OCI-LY7 (cell line): ENCODE measurements around the gene PRR35. TPM values are rescaled to one million over a fixed set of nuclear protein-coding genes. Genes with fewer than 3 reads are reported as not detected.

Source experiments
- BruUV-seq: library from RNA; stranded (reverse); fragments of 400-500 nt; replicated peaks from 2 replicates; lab custom pipeline; 2021; lab: Mats Ljungman, UMichigan
- CTCF ChIA-PET: fragments of 300-600 bp; sonication (Branson Sonifier 250); formaldehyde crosslinking; loops from one replicate; lab custom pipeline; 2022; ENCODE audit warnings: antibody characterized with exemption; ENCODE audit not compliant: unreplicated experiment; lab: Charles Lee
- POLR2A ChIA-PET: fragments of 300-600 bp; sonication (Branson Sonifier 250); formaldehyde crosslinking; loops from one replicate; lab custom pipeline; 2022; ENCODE audit warnings: antibody characterized with exemption; lab: Charles Lee
- DNase-seq: peaks from one replicate; pipeline ENCODE4 v3.0.0-alpha.2; 2015; ENCODE audit warnings: low spot score
- H2AFZ ChIP-seq: fragments of 200-600 bp; sonication (generic), shearing (Covaris generic); 2 replicates; pipeline ENCODE4 v1.6.1; 2014; ENCODE audit warnings: mild to moderate bottlenecking, antibody characterized with exemption, low read length, moderate library complexity
- H3K27ac ChIP-seq: fragments of 200-600 bp; sonication (generic); 2 replicates; pipeline ENCODE4 v1.5.1; 2014; ENCODE audit warnings: mixed run types, low read depth, mild to moderate bottlenecking, moderate library complexity, low read length, inconsistent platforms; ENCODE audit not compliant: poor library complexity, severe bottlenecking
- H3K36me3 ChIP-seq: fragments of 200-600 bp; sonication (generic); 2 replicates; pipeline ENCODE4 v1.6.1; 2014; ENCODE audit warnings: mild to moderate bottlenecking, antibody characterized with exemption, low read length, moderate library complexity, mixed read lengths; ENCODE audit not compliant: insufficient read depth
- H3K4me1 ChIP-seq: fragments of 200-600 bp; sonication (generic); 2 replicates; pipeline ENCODE4 v1.5.1; 2014; ENCODE audit warnings: mild to moderate bottlenecking, low read length; ENCODE audit not compliant: insufficient read depth, poor library complexity, severe bottlenecking
- H3K4me2 ChIP-seq: fragments of 200-600 bp; sonication (generic); 2 replicates; pipeline ENCODE4 v1.6.1; 2014; ENCODE audit warnings: mild to moderate bottlenecking, low read length
- H3K4me3 ChIP-seq: fragments of 200-600 bp; sonication (generic); 2 replicates; pipeline ENCODE4 v1.5.1; 2014; ENCODE audit warnings: mild to moderate bottlenecking, low read depth, low read length; ENCODE audit not compliant: poor library complexity, severe bottlenecking
- H3K79me2 ChIP-seq: fragments of 200-600 bp; sonication (generic); 2 replicates; pipeline ENCODE4 v1.6.1; 2016; ENCODE audit warnings: low read depth, mild to moderate bottlenecking, low read length, moderate library complexity, mixed read lengths; ENCODE audit not compliant: insufficient read depth
- H3K9me2 ChIP-seq: fragments of 200-600 bp; sonication (generic); 2 replicates; pipeline ENCODE4 v1.6.1; 2016; ENCODE audit warnings: mild to moderate bottlenecking, low read length, mixed read lengths; ENCODE audit not compliant: insufficient read depth
- H3K9me3 ChIP-seq: fragments of 200-600 bp; sonication (generic); 2 replicates; pipeline ENCODE4 v1.6.1; 2014; ENCODE audit warnings: mild to moderate bottlenecking, mixed run types, low read length, mixed read lengths
- H4K20me1 ChIP-seq: fragments of 200-600 bp; sonication (generic); 2 replicates; pipeline ENCODE4 v1.6.1; 2014; ENCODE audit warnings: mild to moderate bottlenecking, antibody characterized with exemption, low read length, moderate library complexity, mixed read lengths; ENCODE audit not compliant: insufficient read depth
- EZH2phosphoT487 ChIP-seq: fragments of 200-600 bp; sonication (generic); IDR thresholded peaks from 2 replicates; pipeline ENCODE4 v1.6.1; 2018; ENCODE audit warnings: low read depth, borderline replicate concordance, mild to moderate bottlenecking, mixed run types, antibody characterized with exemption, low read length, moderate library complexity, mixed read lengths
- intact Hi-C: fragments of 100-400 bp; cut with micrococcal nuclease; formaldehyde crosslinking; loops from one replicate; pipeline ENCODE4 v1.10.0; 2022; ENCODE audit not compliant: unreplicated experiment
- total RNA-seq, 2 experiments: library from RNA; depleted of rRNA in 1 of 2; stranded (reverse); fragments of >200 nt in 1 of 2; shearing (Covaris generic) in 1 of 2; gene quantifications; 2 replicates each; pipeline ENCODE4 v1.2.3, GENCODE V29; 2014 to 2022
- TF ChIP-seq, protein P1 (sequence below): fragments of 200-600 bp; sonication (generic); conservative IDR thresholded peaks from 2 replicates; pipeline ENCODE4 v1.5.1; 2014; ENCODE audit warnings: mild to moderate bottlenecking, antibody characterized with exemption, low read length, moderate library complexity, mixed read lengths

PRR35 gene
- total RNA-seq, 2 experiments from 2014 or later: not detected

DNA sequence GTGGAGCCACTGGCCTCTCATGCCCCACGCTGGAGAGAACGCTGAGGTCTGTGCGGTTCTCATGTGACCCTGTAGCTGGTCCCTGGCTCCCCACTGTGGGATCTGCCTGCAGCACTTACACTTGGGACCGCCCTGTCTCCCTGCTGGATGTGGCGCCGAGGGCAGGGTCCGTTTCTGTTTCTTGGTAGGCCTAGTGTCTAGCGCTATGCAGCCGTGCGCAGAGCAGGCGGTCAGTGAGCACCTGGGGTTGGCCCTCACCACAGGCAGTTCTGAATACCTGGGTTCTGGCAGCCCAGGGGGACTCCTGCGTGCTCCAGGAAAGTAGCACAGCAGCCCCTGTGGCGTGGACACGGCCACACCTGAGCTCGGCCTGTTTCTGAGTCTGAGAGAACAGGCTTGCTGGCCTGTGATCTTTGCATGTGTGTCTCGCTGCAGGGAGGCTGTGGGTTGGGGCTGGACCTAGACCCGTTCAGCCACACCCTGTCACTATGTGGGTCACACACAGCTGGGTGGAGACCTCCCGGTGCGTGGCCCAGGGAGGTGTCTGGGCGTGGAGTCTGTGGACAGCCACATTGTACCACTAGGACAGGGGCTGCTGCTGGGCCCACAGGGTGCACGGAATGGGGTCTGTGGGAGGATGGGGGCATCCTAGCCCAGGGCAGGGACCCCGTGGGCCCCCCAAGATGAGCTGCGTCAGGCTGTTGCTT lies 29.9 kb upstream of the PRR35 start:
- intact Hi-C loops: no loop called here
- Histone ChIP-seq H3K79me2 (peaks cover 46% of the 10 kb centered on the region), H4K20me1 (no peaks in the 10 kb centered on the region), H3K9me3 (no peaks in the 10 kb centered on the region), H3K36me3 (0 out of 2 replicates have a peak, but pooled peaks cover 9% of the 10 kb centered on the region), H2AFZ (no peak overlapping the region), H3K4me2 (no peak overlapping the region), H3K9me2 (no peaks in the 10 kb centered on the region), H3K4me1 (peaks cover 21% of the 10 kb centered on the region), H3K27ac (no peak overlapping the region), H3K4me3 (no peak overlapping the region)
- CTCF ChIA-PET: no interaction called here
- no peak for DNase-seq
- TF ChIP-seq EZH2phosphoT487: no peak
- TF ChIP-seq, protein P1, sequence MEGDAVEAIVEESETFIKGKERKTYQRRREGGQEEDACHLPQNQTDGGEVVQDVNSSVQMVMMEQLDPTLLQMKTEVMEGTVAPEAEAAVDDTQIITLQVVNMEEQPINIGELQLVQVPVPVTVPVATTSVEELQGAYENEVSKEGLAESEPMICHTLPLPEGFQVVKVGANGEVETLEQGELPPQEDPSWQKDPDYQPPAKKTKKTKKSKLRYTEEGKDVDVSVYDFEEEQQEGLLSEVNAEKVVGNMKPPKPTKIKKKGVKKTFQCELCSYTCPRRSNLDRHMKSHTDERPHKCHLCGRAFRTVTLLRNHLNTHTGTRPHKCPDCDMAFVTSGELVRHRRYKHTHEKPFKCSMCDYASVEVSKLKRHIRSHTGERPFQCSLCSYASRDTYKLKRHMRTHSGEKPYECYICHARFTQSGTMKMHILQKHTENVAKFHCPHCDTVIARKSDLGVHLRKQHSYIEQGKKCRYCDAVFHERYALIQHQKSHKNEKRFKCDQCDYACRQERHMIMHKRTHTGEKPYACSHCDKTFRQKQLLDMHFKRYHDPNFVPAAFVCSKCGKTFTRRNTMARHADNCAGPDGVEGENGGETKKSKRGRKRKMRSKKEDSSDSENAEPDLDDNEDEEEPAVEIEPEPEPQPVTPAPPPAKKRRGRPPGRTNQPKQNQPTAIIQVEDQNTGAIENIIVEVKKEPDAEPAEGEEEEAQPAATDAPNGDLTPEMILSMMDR: no peak
- POLR2A ChIA-PET: no interaction called here
- no TSS peak for BruUV-seq

DNA sequence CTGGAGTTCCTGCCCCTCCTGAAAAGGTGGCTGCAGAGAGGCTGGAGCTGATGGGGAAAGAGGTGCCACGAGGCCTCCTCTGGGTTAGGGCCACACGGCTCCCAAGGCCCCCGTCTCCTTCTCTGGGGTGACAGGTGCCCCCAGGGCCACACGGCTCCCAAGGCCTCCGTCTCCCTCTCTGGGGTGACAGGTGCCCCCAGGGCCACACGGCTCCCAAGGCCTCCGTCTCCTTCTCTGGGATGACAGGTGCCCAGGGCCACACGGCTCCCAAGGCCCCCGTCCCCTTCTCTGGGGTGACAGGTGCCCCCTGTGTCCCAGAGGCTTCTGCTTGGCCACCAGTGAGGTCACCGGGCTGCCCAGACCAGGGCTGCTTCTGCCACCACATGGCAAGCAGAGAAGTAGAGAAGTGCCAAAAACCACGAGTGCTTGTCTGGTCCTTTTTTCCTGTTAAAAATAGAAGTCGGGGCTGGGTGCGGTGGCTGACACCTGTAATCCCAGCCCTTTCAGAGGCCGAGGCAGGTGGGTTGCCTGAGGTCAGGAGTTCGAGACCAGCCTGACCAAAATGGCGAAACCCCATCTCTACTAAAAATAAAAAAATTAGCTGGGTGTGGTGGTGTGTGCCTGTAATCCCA lies 28.6 kb upstream of the PRR35 start:
- Histone ChIP-seq H3K4me3 (no peak overlapping the region), H3K9me2 (no peaks in the 10 kb centered on the region), H3K4me1 (peaks cover 9% of the 10 kb centered on the region), H4K20me1 (no peaks in the 10 kb centered on the region), H3K27ac (no peak overlapping the region), H3K4me2 (no peak overlapping the region), H3K79me2 (peaks cover 44% of the 10 kb centered on the region), H2AFZ (no peak overlapping the region), H3K9me3 (no peaks in the 10 kb centered on the region), H3K36me3 (0 out of 2 replicates have a peak, but pooled peaks cover 9% of the 10 kb centered on the region)
- intact Hi-C loops: no loop called here
- no TSS peak for BruUV-seq
- ChIA-PET POLR2A (no interaction called here), CTCF (no interaction called here)
- no peak for TF ChIP-seq EZH2phosphoT487
- TF ChIP-seq, protein P1: no peak
- DNase-seq: no peak
